Endothelial cell of umbilical vein (primary cell): Measurements from ENCODE around the gene RTL5.

ENCODE experiments used
- EZH2 ChIP-seq: IDR thresholded peaks from 2 replicates; pipeline ENCODE4 v1.6.1; 2012; ENCODE audit warnings: borderline replicate concordance, low read depth, mild to moderate bottlenecking, moderate library complexity, low read length, inconsistent platforms; ENCODE audit not compliant: severe bottlenecking
- FOS ChIP-seq: IDR thresholded peaks from 2 replicates; pipeline ENCODE4 v1.6.1; 2011; ENCODE audit warnings: mild to moderate bottlenecking, low read length, moderate library complexity, borderline replicate concordance; ENCODE audit not compliant: insufficient read depth
- MAX ChIP-seq: IDR thresholded peaks from 2 replicates; pipeline ENCODE4 v1.6.1; 2011; ENCODE audit not compliant: insufficient read depth, insufficient read length
- MYC ChIP-seq: IDR thresholded peaks from one replicate; pipeline ENCODE4 v1.6.1; 2011; ENCODE audit warnings: mild to moderate bottlenecking, low read depth, low read length
- POLR2A ChIP-seq: IDR thresholded peaks from 2 replicates; pipeline ENCODE4 v1.6.1; 2012; ENCODE audit warnings: low read depth, mild to moderate bottlenecking, control low read depth, low read length
- POLR2AphosphoS5 ChIP-seq: IDR thresholded peaks from 2 replicates; pipeline ENCODE4 v1.6.1; 2012; ENCODE audit warnings: low read depth, mild to moderate bottlenecking, control low read depth, low read length, moderate library complexity; ENCODE audit not compliant: insufficient read depth
- TF ChIP-seq, protein P1 (sequence below), 2 donors: IDR thresholded peaks; 1 replicate in 1 of 2; 2 replicates in 1 of 2; pipeline ENCODE4 v1.5.1; 2011; ENCODE audit warnings: low read length in 2 of 2, mild to moderate bottlenecking in 2 of 2, moderate library complexity in 2 of 2, control low read depth in 1 of 2, inconsistent platforms in 1 of 2, low read depth in 1 of 2; ENCODE audit not compliant: insufficient read depth in 1 of 2; ENCODE audit errors: extremely low read depth in 1 of 2

GRCh38 chrX:72159769-72160168, 28.1 kb upstream of the RTL5 start:
- TF ChIP-seq POLR2AphosphoS5 (no peak), FOS (no peak), POLR2A (no peak), MAX (no peak), MYC (no peak), EZH2 (no peak)
- TF ChIP-seq, protein P1, sequence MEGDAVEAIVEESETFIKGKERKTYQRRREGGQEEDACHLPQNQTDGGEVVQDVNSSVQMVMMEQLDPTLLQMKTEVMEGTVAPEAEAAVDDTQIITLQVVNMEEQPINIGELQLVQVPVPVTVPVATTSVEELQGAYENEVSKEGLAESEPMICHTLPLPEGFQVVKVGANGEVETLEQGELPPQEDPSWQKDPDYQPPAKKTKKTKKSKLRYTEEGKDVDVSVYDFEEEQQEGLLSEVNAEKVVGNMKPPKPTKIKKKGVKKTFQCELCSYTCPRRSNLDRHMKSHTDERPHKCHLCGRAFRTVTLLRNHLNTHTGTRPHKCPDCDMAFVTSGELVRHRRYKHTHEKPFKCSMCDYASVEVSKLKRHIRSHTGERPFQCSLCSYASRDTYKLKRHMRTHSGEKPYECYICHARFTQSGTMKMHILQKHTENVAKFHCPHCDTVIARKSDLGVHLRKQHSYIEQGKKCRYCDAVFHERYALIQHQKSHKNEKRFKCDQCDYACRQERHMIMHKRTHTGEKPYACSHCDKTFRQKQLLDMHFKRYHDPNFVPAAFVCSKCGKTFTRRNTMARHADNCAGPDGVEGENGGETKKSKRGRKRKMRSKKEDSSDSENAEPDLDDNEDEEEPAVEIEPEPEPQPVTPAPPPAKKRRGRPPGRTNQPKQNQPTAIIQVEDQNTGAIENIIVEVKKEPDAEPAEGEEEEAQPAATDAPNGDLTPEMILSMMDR (IDR thresholded peaks at IDR 0.05; ENCODE audit: extremely low read depth in 1 of 2, insufficient read depth in 1 of 2, low read depth in 1 of 2, low read length in 2 of 2), result no peak
